IMR-90 (cell line): ENCODE data around the gene ATMIN. TPM values are rescaled to one million over a fixed set of nuclear protein-coding genes. Genes with fewer than 3 reads are reported as not detected.

ENCODE experiments used
- ATAC-seq: fragments of 200-7000 bp; cut with Tn5 transposase; 2 replicates; pipeline ENCODE4 v1.9.1; 2020; ENCODE audit warnings: low read depth, mild to moderate bottlenecking, moderate library complexity
- BruUV-seq: library from RNA; stranded (reverse); fragments of 400-500 nt; replicated peaks from 2 replicates; lab custom pipeline; 2021; lab: Mats Ljungman, UMichigan
- CTCF ChIA-PET: fragments of 300-600 bp; formaldehyde crosslinking; extraction: SDS; loops from one replicate; lab custom pipeline; 2021; ENCODE audit warnings: antibody characterized with exemption; lab: Yijun Ruan, JAX
- POLR2A ChIA-PET: fragments of 300-600 bp; sonication (Branson Sonifier 250); formaldehyde crosslinking; loops from one replicate; lab custom pipeline; 2022; ENCODE audit warnings: antibody characterized with exemption; ENCODE audit not compliant: unreplicated experiment; lab: Charles Lee
- DNase-seq: peaks from one replicate; pipeline ENCODE4 v3.0.0; 2013
- H2AFZ ChIP-seq: replicated peaks from 2 replicates; pipeline ENCODE3; 2013; ENCODE audit warnings: low read length, mild to moderate bottlenecking; ENCODE audit not compliant: poor library complexity
- H2AK5ac ChIP-seq: 2 replicates; pipeline ENCODE4 v1.6.1; 2013; ENCODE audit warnings: low read depth, low read length, inconsistent platforms
- H2AK9ac ChIP-seq: replicated peaks from 2 replicates; pipeline ENCODE3; 2013; ENCODE audit warnings: mild to moderate bottlenecking, low read depth, low read length, moderate library complexity; ENCODE audit not compliant: poor library complexity
- H2BK120ac ChIP-seq: 2 replicates; pipeline ENCODE4 v1.6.1; 2013; ENCODE audit warnings: low read depth, low read length, inconsistent platforms
- H2BK15ac ChIP-seq: 3 replicates; pipeline ENCODE4 v1.6.1; 2013; ENCODE audit warnings: low read depth, low read length, inconsistent platforms
- H2BK20ac ChIP-seq: 2 replicates; pipeline ENCODE4 v1.6.1; 2013; ENCODE audit warnings: low read depth, mild to moderate bottlenecking, inconsistent platforms, low read length, moderate library complexity
- H2BK5ac ChIP-seq: 2 replicates; pipeline ENCODE4 v1.6.1; 2013; ENCODE audit warnings: mild to moderate bottlenecking, low read depth, low read length, inconsistent platforms; ENCODE audit not compliant: poor library complexity, severe bottlenecking
- H3K14ac ChIP-seq: replicated peaks from 2 replicates; pipeline ENCODE4 v1.6.1; 2013; ENCODE audit warnings: low read depth, low read length, inconsistent platforms
- H3K18ac ChIP-seq: 2 replicates; pipeline ENCODE4 v1.6.1; 2013; ENCODE audit warnings: low read depth, low read length, control low read depth
- H3K23ac ChIP-seq: 2 replicates; pipeline ENCODE4 v1.6.1; 2013; ENCODE audit warnings: low read depth, low read length, inconsistent platforms
- H3K27ac ChIP-seq: 2 replicates; pipeline ENCODE4 v1.5.1; 2013; ENCODE audit warnings: mild to moderate bottlenecking, control low read depth, low read length; ENCODE audit not compliant: insufficient read depth
- H3K27me3 ChIP-seq: 2 replicates; pipeline ENCODE4 v1.6.1; 2013; ENCODE audit warnings: low read length; ENCODE audit not compliant: control insufficient read depth, insufficient read depth
- H3K36me3 ChIP-seq: 2 replicates; pipeline ENCODE4 v1.6.1; 2013; ENCODE audit warnings: low read length, mixed read lengths; ENCODE audit not compliant: control insufficient read depth, insufficient read depth
- H3K4ac ChIP-seq: 2 replicates; pipeline ENCODE4 v1.6.1; 2013; ENCODE audit warnings: low read depth, low read length, inconsistent platforms
- H3K4me1 ChIP-seq: 2 replicates; pipeline ENCODE4 v1.6.1; 2013; ENCODE audit warnings: low read length, mixed read lengths; ENCODE audit not compliant: control insufficient read depth, insufficient read depth
- H3K4me2 ChIP-seq: 2 replicates; pipeline ENCODE4 v1.6.1; 2013; ENCODE audit warnings: low read depth, mild to moderate bottlenecking, control low read depth, low read length, moderate library complexity
- H3K4me3 ChIP-seq: 2 replicates; pipeline ENCODE4 v1.5.1; 2013; ENCODE audit warnings: low read depth, mild to moderate bottlenecking, control low read depth, low read length, moderate library complexity; ENCODE audit not compliant: insufficient read depth
- H3K56ac ChIP-seq: 2 replicates; pipeline ENCODE4 v1.6.1; 2013; ENCODE audit warnings: low read length, inconsistent platforms; ENCODE audit not compliant: insufficient read depth; ENCODE audit errors: extremely low read depth
- H3K79me1 ChIP-seq, 2 experiments: 2 replicates each; pipeline ENCODE4 v1.6.1; 2013; ENCODE audit warnings: low read length in 2 of 2, inconsistent platforms in 1 of 2, low read depth in 1 of 2
- H3K9ac ChIP-seq: 2 replicates; pipeline ENCODE4 v1.6.1; 2013; ENCODE audit warnings: low read depth, low read length, control low read depth
- H3K9me1 ChIP-seq: 2 replicates; pipeline ENCODE4 v1.6.1; 2013; ENCODE audit warnings: low read length, inconsistent platforms; ENCODE audit not compliant: insufficient read depth
- H3K9me3 ChIP-seq: 2 replicates; pipeline ENCODE4 v1.6.1; 2013; ENCODE audit warnings: low read length; ENCODE audit not compliant: control insufficient read depth, insufficient read depth
- H4K20me1 ChIP-seq: 2 replicates; pipeline ENCODE4 v1.6.1; 2013; ENCODE audit warnings: low read length, inconsistent platforms; ENCODE audit not compliant: insufficient read depth
- H4K5ac ChIP-seq: 2 replicates; pipeline ENCODE4 v1.6.1; 2013; ENCODE audit warnings: mild to moderate bottlenecking, low read depth, low read length, control low read depth
- H4K8ac ChIP-seq, 2 experiments: 2 replicates each; pipeline ENCODE4 v1.6.1; 2013; ENCODE audit warnings: low read depth in 2 of 2, low read length in 2 of 2, control low read depth in 1 of 2, inconsistent platforms in 1 of 2
- H4K91ac ChIP-seq: 2 replicates; pipeline ENCODE4 v1.6.1; 2013; ENCODE audit warnings: low read depth, low read length, inconsistent platforms; ENCODE audit not compliant: insufficient read depth
- BHLHE40 ChIP-seq: fragments of 150-350 bp; IDR thresholded peaks from 2 replicates; pipeline ENCODE4 v1.6.1; 2016; ENCODE audit warnings: mild to moderate bottlenecking, low read depth, low read length
- CEBPB ChIP-seq: IDR thresholded peaks from 2 replicates; pipeline ENCODE4 v1.6.1; 2012; ENCODE audit warnings: low read depth, low read length, improper control_type of control experiment
- CHD1 ChIP-seq: IDR thresholded peaks from 2 replicates; pipeline ENCODE4 v1.6.1; 2012; ENCODE audit warnings: low read depth, low read length, improper control_type of control experiment
- FOS ChIP-seq: fragments of 150-350 bp; IDR thresholded peaks from 2 replicates; pipeline ENCODE4 v1.6.1; 2016; ENCODE audit warnings: low read depth, low read length
- MAFK ChIP-seq: IDR thresholded peaks from 2 replicates; pipeline ENCODE4 v1.6.1; 2012; ENCODE audit warnings: low read depth, low read length, improper control_type of control experiment
- MAZ ChIP-seq: IDR thresholded peaks from 2 replicates; pipeline ENCODE4 v1.6.1; 2012; ENCODE audit warnings: low read depth, mild to moderate bottlenecking, low read length, improper control_type of control experiment, moderate library complexity, borderline replicate concordance
- MXI1 ChIP-seq: IDR thresholded peaks from 2 replicates; pipeline ENCODE4 v1.6.1; 2012; ENCODE audit warnings: low read depth, mild to moderate bottlenecking, low read length, moderate library complexity, borderline replicate concordance
- NFE2L2 ChIP-seq: fragments of 150-350 bp; IDR thresholded peaks from 2 replicates; pipeline ENCODE4 v1.6.1; 2016; ENCODE audit warnings: low read depth, mild to moderate bottlenecking, low read length
- POLR2A ChIP-seq: IDR thresholded peaks from 2 replicates; pipeline ENCODE4 v1.6.1; 2012; ENCODE audit warnings: mild to moderate bottlenecking, low read depth, low read length
- RAD21 ChIP-seq: IDR thresholded peaks from 2 replicates; pipeline ENCODE4 v1.6.1; 2012; ENCODE audit warnings: low read length, improper control_type of control experiment
- RCOR1 ChIP-seq: IDR thresholded peaks from 2 replicates; pipeline ENCODE4 v1.6.1; 2012; ENCODE audit warnings: mild to moderate bottlenecking, low read length, improper control_type of control experiment; ENCODE audit not compliant: insufficient replicate concordance
- RFX5 ChIP-seq: IDR thresholded peaks from 2 replicates; pipeline ENCODE4 v1.8.0; 2012; ENCODE audit warnings: low read depth, mild to moderate bottlenecking, low read length, moderate library complexity
- WGBS, 2 experiments: methylation state at CpG; one replicate each; pipeline versions ENCODE4 v1.1.5 to v1.1.7; 2013; ENCODE audit warnings: missing lambda C conversion rate in 2 of 2; ENCODE audit not compliant: insufficient read length in 1 of 2; ENCODE audit errors: extremely low coverage in 2 of 2; 5-methylcytosine and 5-hydroxymethylcytosine counted together
- dilution Hi-C: fragments of 300-500 bp; cut with HindIII; formaldehyde crosslinking; loops from one replicate; pipeline ENCODE4 v1.14.3; 2018; ENCODE audit warnings: low sequenced_read_pairs; ENCODE audit not compliant: unreplicated experiment
- in situ Hi-C: fragments of 300-500 bp; cut with MboI; formaldehyde crosslinking; loops from 3 replicates; pipeline ENCODE4 v1.14.3; 2019; ENCODE audit warnings: low sequenced_read_pairs, inconsistent platforms, mixed read lengths
- intact Hi-C: fragments of 100-400 bp; cut with micrococcal nuclease; formaldehyde crosslinking; loops from 2 replicates; pipeline ENCODE4 v1.10.0; 2022
- polyA plus RNA-seq, 3 experiments: library from polyadenylated mRNA; depleted of rRNA; stranded (reverse); fragments of >200 nt; gene quantifications; 2 replicates each; pipeline ENCODE4 v1.2.3, GENCODE V29; 2012; ENCODE audit warnings: low replicate concordance in 1 of 3
- total RNA-seq: library from RNA; depleted of rRNA; stranded (reverse); fragments of >200 nt; gene quantifications from 2 replicates; pipeline ENCODE4 v1.2.3, GENCODE V29; 2012
- TF ChIP-seq, protein P1 (sequence below): fragments of 150-350 bp; IDR thresholded peaks from 2 replicates; pipeline ENCODE4 v1.6.1; 2017; ENCODE audit warnings: mild to moderate bottlenecking, antibody characterized with exemption, low read length, low read depth
- TF ChIP-seq, protein P2 (sequence below): conservative IDR thresholded peaks from 2 replicates; pipeline ENCODE4 v1.5.1; 2012; ENCODE audit warnings: mild to moderate bottlenecking, low read depth, low read length, improper control_type of control experiment
- TF ChIP-seq, protein P3 (sequence below): fragments of 150-350 bp; IDR thresholded peaks from 2 replicates; pipeline ENCODE4 v1.6.1; 2016; ENCODE audit warnings: low read depth, mild to moderate bottlenecking, low read length, moderate library complexity, borderline replicate concordance

Gene ATMIN
- total and polyA plus RNA-seq, 2 of the 4 experiments (the other 2 are of a cell fraction), result 15.8 to 45.9 TPM

DNA sequence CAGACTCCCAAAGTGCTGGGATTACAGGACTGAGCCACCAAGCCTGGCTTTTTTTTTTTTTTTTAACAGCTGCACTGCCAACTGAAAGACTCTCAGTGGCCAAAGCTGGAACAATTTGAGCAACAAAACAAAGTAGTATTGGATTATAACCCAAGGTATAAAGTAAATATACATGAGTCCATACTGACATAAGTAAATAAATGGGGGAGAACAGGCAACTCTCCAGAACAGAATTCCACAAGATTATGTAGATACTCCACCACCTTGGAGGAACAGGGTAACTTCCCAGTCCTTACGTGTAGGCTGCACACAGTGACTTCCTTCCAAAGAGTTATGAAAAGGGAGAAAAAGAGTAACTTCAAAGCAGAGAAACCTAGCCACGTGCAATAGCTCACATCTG, 44.7 kb upstream of the ATMIN start:
- ChIA-PET CTCF (interaction anchor here (0.6 kb wide), 1 partner anchor 14 kb away, joined by 3 read pairs; no protein-coding TSS in a partner anchor), POLR2A (no interaction called here)
- no peak overlapping the region for H2BK5ac ChIP-seq
- ATAC-seq, result no peak
- H3K4me2 ChIP-seq, result no peak overlapping the region
- TF ChIP-seq, protein P1, sequence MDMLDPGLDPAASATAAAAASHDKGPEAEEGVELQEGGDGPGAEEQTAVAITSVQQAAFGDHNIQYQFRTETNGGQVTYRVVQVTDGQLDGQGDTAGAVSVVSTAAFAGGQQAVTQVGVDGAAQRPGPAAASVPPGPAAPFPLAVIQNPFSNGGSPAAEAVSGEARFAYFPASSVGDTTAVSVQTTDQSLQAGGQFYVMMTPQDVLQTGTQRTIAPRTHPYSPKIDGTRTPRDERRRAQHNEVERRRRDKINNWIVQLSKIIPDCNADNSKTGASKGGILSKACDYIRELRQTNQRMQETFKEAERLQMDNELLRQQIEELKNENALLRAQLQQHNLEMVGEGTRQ, result no peak
- no peak for TF ChIP-seq MXI1
- no peak for TF ChIP-seq RAD21
- TF ChIP-seq NFE2L2, result no peak
- no peak for TF ChIP-seq BHLHE40
- TF ChIP-seq, protein P2, sequence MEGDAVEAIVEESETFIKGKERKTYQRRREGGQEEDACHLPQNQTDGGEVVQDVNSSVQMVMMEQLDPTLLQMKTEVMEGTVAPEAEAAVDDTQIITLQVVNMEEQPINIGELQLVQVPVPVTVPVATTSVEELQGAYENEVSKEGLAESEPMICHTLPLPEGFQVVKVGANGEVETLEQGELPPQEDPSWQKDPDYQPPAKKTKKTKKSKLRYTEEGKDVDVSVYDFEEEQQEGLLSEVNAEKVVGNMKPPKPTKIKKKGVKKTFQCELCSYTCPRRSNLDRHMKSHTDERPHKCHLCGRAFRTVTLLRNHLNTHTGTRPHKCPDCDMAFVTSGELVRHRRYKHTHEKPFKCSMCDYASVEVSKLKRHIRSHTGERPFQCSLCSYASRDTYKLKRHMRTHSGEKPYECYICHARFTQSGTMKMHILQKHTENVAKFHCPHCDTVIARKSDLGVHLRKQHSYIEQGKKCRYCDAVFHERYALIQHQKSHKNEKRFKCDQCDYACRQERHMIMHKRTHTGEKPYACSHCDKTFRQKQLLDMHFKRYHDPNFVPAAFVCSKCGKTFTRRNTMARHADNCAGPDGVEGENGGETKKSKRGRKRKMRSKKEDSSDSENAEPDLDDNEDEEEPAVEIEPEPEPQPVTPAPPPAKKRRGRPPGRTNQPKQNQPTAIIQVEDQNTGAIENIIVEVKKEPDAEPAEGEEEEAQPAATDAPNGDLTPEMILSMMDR, result no peak
- TF ChIP-seq, protein P3, sequence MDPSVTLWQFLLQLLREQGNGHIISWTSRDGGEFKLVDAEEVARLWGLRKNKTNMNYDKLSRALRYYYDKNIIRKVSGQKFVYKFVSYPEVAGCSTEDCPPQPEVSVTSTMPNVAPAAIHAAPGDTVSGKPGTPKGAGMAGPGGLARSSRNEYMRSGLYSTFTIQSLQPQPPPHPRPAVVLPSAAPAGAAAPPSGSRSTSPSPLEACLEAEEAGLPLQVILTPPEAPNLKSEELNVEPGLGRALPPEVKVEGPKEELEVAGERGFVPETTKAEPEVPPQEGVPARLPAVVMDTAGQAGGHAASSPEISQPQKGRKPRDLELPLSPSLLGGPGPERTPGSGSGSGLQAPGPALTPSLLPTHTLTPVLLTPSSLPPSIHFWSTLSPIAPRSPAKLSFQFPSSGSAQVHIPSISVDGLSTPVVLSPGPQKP, result no peak
- TF ChIP-seq MAFK, result no peak
- TF ChIP-seq RCOR1, result no peak
- TF ChIP-seq POLR2A, result no peak
- no peak for TF ChIP-seq MAZ
- TF ChIP-seq RFX5, result no peak
- no peak for TF ChIP-seq CEBPB
- no peak for TF ChIP-seq FOS
- no peak for TF ChIP-seq CHD1
- no peak overlapping the region for H3K18ac ChIP-seq
- H2AFZ ChIP-seq, result no peak overlapping the region
- H3K4ac ChIP-seq, result no peak overlapping the region; the same call in 1 of the 2 replicates
- no peak overlapping the region for H4K5ac ChIP-seq
- H3K79me1 ChIP-seq, result peaks cover 40 to 55% of the 10 kb centered on the region in 2 experiments
- H2BK20ac ChIP-seq, result no peak overlapping the region
- peaks cover 2% of the 10 kb centered on the region; the same call in 1 of the 2 replicates for H3K9me1 ChIP-seq
- H3K36me3 ChIP-seq, result no peaks in the 10 kb centered on the region; the same call in 1 of the 2 replicates
- BruUV-seq, result no TSS peak
- H3K4me1 ChIP-seq, result peaks cover 11% of the 10 kb centered on the region
- in situ Hi-C loops (no loop called here), dilution Hi-C loops (no loop called here), intact Hi-C loops (no loop called here)
- H2AK9ac ChIP-seq, result no peak overlapping the region
- no peak overlapping the region for H2BK120ac ChIP-seq
- H4K20me1 ChIP-seq, result no peaks in the 10 kb centered on the region
- no peaks in the 10 kb centered on the region for H3K9me3 ChIP-seq
- no peak overlapping the region for H3K4me3 ChIP-seq
- H3K56ac ChIP-seq, result no peak overlapping the region
- H2BK15ac ChIP-seq, result no peak overlapping the region
- H4K8ac ChIP-seq, result no peak overlapping the region
- no peak overlapping the region for H3K9ac ChIP-seq
- no peak overlapping the region for H4K91ac ChIP-seq
- WGBS, 2 experiments, result no CpG with 5 or more reads among the region's 2 CpGs
- no peak overlapping the region for H3K27ac ChIP-seq
- H3K23ac ChIP-seq, result peak overlapping the region; percentile 37; the same call in 1 of the 2 replicates
- no peak overlapping the region for H3K14ac ChIP-seq
- H2AK5ac ChIP-seq, result no peak overlapping the region
- no peak for DNase-seq
- H3K27me3 ChIP-seq, result no peaks in the 10 kb centered on the region
